ENCODE data around the gene PVALB.

PVALB gene

GRCh38 chr22:36811094-36811800 lies 5.6 kb downstream of the PVALB start:
- no peak for DNase-seq (ENCODE audit: low spot score)

- no peak for DNase-seq (ENCODE audit: low spot score)
Measured at GRCh38 chr22:36809351-36809750, 7.5 kb downstream of the PVALB start.

GRCh38 chr22:36808721-36809344 lies 8.0 kb downstream of the PVALB start:
- DNase-seq (ENCODE audit: low spot score): no peak

GRCh38 chr22:36807627-36808026 lies 9.2 kb downstream of the PVALB start:
- DNase-seq (ENCODE audit: low spot score): no peak

- DNase-seq (ENCODE audit: low spot score): no peak
Measured at GRCh38 chr22:36806835-36807234, 10.0 kb downstream of the PVALB start.

DNA sequence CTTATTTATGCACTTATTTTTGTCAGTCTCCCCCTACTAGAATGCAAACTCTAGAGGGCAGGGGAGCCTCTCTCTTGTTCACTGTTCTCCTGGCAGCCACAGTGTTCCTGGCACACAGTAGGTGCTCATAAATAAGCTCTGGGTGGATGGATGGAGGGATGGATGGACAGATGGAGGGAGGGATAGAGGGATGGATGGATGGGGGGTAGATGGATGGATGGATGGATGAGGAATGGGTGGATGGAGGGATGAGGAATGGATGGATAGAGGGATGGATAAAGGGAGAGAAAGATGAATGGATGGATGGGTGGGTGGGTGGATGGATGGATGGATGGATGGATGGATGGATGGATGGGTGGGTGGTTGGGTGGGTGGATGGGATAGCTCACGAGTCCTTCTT lies 13.5 kb downstream of the PVALB start:
- DNase-seq (ENCODE audit: low spot score): no peak

DNA sequence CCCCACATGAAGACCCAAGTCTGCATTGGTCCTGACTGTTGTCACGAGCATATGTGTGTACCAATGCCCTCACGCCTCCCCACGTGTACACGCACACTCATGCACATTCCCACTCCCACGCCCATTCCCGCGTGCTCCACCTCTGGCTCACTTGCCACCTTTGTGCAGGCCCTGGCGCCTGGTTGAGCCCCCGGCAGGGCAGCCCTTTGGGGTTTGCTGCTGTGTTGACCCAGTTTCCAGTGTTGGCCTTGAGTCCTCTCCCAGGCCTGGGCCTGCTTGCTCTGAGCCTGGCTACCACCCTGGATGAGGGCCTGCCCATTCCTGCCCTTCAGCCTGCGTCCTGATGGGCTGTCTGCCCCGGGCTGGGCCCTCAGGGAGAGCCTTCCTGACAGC lies 18.2 kb downstream of the PVALB start:
- no peak for DNase-seq (ENCODE audit: low spot score)

DNA sequence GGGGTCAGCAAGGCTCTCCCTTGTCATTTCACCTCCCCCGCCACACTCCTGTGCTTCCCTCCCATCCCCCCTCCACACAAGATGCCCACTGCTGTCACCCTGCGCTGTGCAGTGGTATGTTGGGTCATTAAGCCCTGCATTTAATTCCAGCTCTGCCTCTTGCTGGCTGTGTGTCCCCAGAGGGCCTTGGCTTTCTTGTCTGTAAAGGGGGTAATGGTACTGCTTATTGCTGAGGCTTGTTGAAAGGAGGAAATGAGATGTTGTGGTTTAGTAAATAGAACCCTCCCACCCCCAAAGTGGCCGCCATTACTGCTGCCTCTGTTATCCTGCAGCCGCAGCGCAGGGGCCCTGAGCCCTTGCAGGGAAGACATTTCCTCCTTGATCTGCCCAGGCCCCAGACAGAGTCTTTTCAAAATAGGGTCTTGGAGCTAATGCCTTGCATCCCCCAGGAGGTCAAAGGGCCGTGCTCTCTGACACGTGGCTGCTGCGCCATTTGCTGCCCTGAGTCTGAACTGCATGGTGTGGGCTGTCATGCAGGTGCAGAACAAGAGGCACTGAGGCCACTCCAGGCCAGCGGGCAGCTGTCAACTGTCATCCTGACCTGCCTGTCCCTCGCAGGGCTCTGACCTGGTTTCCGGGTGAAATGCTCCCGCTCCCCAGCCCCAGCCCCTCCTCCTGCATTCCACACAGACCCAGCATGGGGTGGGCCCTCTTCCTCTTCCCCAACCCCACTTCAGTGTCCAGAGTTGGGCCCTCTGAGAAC lies 18.7 kb downstream of the PVALB start:
- no peak for DNase-seq (ENCODE audit: low spot score)

- DNase-seq (ENCODE audit: low spot score): no peak
Measured at GRCh38 chr22:36797374-36797773, 19.5 kb downstream of the PVALB start.

DNA sequence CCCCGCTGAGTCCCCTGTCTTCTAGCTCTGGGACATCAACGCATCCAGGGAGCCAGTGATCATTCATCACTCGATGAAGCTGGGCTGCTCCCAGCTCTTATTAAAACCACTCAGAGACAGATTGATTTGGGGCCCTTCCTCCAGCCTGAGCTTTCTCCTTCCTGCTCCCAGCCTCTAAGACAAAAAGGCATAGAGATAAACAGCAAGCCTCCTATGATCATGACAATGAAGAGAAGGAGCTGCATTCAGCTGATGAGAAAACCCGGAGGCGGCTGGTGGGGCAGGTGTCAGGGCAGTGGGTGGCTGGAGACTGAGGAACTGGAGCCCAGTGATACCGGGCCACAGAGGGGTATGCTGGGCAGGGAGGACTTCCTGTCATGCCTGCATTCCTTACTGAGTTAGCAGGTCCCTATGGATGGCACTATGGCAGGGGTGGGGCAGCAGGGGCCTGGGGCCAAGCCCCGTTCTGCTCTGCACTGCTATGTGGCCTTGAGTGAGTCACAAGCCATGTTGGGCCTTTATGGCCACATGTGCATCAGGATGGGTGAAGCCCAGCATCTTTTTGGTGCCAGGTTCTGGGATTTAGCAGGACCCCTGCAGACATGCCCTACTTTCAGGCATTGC lies 20.2 kb downstream of the PVALB start:
- DNase-seq (ENCODE audit: low spot score): no peak

DNA sequence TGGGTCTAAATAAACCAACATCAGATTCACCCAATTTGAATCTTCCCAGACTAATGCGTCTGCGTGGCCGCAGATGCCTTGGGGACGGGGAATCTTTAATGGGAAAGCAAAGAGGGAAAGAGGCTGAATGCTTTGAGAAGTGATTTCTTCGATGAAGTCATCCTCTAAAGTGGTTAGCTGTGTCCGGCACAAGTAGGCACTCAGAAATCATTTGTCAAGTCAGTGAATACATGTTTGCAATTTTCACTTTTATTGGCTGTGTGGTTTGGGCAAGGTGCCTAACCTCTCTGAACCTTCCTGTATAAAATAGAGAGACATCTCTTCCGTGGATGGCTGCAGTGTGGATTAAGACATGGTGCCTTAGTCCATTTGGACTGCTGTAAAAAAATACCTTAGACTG lies 21.2 kb downstream of the PVALB start:
- DNase-seq (ENCODE audit: low spot score): no peak

DNA sequence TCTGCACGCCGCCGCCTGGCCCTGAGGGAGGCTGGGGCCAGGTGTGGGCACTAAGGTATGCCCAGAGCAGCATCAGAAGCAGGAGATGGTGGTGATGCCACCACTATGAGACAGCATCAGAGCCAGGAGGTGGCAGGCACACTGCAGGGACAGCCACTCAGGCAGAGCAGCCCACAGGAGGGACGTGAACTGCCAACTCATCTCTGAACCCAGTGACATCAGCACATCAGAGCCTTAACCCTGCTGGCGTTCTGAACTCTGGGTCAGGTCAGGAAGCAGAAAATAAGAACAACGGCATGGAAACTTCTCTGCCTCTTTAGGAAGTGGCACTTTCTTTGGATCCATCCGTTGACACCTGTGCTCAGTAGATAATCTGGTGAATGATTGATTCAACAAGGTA lies 26.2 kb downstream of the PVALB start:
- no peak for DNase-seq (ENCODE audit: low spot score)

DNA sequence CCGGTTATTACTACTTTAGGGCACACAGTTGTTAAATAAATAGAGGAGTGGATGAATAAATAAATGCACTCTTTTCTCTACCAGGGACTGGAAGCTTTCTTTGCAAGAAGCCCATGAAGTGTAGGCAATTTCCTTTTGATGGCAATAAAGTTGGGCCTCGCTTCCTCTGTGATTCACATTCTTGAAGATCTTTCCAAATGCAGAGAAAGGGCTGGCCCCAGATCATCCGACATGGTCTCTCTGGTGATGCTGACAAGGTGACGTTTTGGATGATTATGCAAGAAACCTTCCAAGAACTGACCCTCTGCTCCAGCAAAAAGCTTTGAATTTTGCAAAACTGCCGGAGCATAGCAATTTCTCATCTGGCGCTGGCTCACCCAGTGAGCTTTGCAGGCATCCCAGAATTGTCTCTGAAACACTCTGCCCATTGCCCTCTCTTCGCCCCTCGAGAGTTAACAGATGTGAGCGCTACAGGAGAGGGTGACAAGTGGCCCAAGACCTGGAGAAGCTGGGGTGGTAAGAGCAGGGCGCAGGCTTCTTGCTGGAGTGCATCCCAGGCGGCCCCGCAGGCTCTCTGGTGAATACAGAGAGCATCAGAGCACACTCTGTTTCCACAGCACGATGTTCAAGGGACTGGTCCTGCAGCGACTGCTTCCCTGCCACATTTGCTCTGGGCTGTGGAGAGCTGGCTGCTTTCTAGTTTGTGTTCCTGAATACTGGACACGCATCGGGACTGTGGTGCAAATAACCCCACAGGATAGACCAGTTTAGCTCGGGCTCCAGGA lies 29.4 kb downstream of the PVALB start:
- no peak for DNase-seq (ENCODE audit: low spot score)

DNA sequence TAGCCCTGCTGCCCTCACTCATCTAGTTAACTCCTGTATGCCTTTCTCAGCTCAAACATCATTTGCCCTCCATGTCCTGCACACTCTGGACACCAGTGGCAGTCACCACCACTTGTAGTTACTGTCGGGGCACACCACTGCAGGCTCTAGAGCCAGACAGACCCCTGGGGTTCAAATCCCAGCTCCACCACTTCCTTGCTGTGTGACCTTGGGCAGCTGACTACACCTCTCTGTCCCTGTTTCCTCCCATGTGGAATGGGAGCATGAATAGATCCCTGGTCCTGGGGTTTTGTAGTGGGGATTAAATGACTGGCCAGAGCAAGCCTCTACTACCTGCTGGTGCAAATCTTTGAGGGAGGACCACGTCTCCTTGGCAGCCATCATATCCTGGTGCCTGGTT lies 33.1 kb downstream of the PVALB start:
- DNase-seq (ENCODE audit: low spot score): no peak

DNA sequence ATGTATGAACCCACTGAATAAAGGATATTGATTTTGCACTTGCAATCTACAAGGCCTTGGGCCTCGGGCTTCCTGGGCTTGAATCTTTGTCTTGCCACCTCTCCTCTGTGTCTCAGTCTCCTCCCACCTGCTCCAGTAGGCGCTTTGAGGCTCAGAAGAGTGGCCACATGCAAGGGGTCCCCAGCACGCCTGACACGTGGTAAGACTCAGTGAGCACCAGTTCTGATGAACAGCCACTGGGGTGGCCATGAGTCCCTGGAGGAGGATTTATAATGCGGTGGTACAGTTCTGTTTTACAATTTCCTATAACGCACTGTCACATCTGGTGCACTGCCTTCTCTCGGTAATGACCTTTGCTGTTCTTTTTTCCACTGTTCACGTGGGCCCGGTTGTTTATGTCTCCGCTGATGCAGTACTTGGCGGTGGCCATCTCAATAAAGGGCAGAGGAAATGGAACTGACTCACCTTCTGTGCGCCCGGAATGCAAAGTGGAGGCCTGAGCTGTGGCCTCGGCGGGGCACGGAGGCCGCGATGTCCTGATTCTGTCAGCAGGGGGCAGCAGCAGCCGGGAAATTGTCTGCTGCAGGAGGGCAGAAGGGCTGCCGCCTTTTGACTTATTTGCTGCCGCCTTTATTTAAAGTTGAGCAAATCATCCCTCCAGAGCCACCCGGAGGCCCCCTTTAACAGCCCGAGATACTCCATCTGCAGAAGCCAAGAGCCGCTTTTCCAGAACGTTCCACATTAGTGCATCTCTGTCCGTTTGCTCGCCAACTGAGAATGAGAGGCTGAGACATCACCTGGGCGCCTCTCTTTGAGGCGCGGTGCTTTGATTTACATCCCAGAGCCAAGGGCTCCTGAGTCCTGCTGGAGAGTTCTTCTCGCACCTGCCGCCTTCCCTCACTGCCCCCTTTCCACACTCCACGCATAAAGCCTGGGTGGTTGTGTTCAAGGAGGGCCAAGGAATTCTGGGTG lies 34.9 kb downstream of the PVALB start:
- DNase-seq (ENCODE audit: low spot score): peak; percentile 50

DNA sequence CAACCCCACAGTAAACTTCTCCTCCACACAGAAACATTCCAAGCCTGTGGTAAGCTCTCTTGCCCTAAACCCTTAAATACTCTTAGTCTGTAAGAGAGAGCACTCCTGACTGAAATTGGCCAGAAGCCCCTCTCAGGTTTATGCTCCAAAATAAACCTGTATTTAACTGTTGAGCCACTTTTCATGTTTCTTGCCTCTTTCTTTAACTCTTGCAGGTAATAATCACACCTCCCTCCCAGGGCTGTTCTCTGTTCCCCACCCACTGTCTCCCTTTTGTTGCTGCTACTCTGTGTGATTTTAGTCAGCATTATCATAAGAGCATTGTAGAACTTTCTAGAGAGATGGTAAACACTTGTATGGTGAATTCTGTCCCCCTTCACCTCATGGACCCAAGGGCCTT lies 38.8 kb downstream of the PVALB start:
- no peak for DNase-seq (ENCODE audit: low spot score)

GRCh38 chr22:36776722-36777121 lies 40.1 kb downstream of the PVALB start:
- DNase-seq (ENCODE audit: low spot score): no peak

DNA sequence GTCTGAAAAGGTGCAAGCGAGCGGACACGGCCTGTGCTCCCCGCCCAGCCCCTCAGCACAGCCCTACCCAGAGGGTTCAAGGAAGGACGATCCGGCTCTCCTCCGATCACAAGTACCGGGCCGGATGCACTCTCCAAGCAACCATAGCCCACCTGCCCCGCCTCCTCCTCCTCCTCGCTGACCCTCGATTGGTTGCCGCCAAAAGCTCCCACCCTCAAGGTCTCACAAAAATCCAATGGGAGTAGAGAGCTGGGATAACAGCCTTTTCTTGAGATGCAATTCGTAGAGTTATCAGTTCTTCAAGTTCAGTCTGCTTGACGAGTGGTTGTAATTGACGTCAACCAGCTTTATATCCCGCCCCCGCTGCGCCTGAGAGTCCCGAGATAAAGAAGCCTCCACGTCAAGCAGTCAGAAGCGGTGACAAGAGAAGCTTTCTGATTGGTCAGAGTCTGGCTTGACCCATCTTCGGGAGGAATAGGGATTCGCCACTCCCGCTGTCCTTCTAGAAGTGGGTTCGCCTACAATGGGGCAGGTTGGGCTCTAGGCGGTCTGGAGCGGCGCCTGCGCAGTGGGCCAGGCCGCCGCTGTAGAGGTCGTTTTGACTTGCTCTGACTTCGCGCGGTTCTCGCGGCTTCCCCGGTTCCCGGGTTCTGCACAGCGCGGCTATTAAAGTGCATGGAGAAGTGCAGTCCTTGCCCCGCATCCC lies 40.7 kb downstream of the PVALB start, which contains the start of gene IFT27:
Gene IFT27 (minus strand): TSS at position 156 of the 706 bp plus-strand sequence. CDS start 412 bp downstream, outside the sequence.
- peak; percentile 100 for DNase-seq (ENCODE audit: low spot score)

GRCh38 chr22:36775586-36775963 lies 41.3 kb downstream of the PVALB start:
- DNase-seq (ENCODE audit: low spot score): peak; percentile 42

GRCh38 chr22:36773935-36774334 lies 42.9 kb downstream of the PVALB start:
- DNase-seq (ENCODE audit: low spot score): no peak

Measured in putamen (tissue), 1 donor.